H1 (cell line): ENCODE results near the gene HK1. TPM values are rescaled to one million over a fixed set of nuclear protein-coding genes. Genes with fewer than 3 reads are reported as not detected.

Experiments used
- CTCF ChIA-PET: fragments of 300-600 bp; sonication (Branson Sonifier 250); formaldehyde crosslinking; loops from one replicate; lab custom pipeline; 2021; ENCODE audit not compliant: partially characterized antibody; lab: Charles Lee
- POLR2A ChIA-PET: fragments of 300-600 bp; sonication (Branson Sonifier 250); formaldehyde crosslinking; loops from one replicate; lab custom pipeline; 2021; ENCODE audit warnings: inconsistent platforms; ENCODE audit not compliant: partially characterized antibody; lab: Charles Lee
- DNase-seq, 2 experiments: peaks; one replicate each; pipeline versions ENCODE4 v3.0.0 to v3.0.0-alpha.2; 2010 to 2022; ENCODE audit warnings: low spot score in 2 of 2, low read depth in 1 of 2, mixed read lengths in 1 of 2
- FAIRE-seq: peaks from 2 replicates; lab custom pipeline; 2011; peaks lifted over from hg19 to GRCh38; lab: Jason Lieb, UNC
- H2AFZ ChIP-seq: 2 replicates; pipeline ENCODE4 v1.8.1; 2012; ENCODE audit warnings: low read length, inconsistent platforms
- H2AK5ac ChIP-seq: 2 replicates; pipeline ENCODE4 v1.6.1; 2013; ENCODE audit warnings: low read depth, low read length
- H2BK120ac ChIP-seq: replicated peaks from 2 replicates; pipeline ENCODE3; 2013; ENCODE audit warnings: low read depth, low read length, inconsistent platforms
- H2BK12ac ChIP-seq: 2 replicates; pipeline ENCODE4 v1.6.1; 2013; ENCODE audit warnings: low read depth, low read length
- H2BK15ac ChIP-seq: 2 replicates; pipeline ENCODE4 v1.6.1; 2013; ENCODE audit warnings: low read length
- H2BK20ac ChIP-seq: 2 replicates; pipeline ENCODE4 v1.6.1; 2013; ENCODE audit warnings: low read length
- H2BK5ac ChIP-seq: 2 replicates; pipeline ENCODE4 v1.6.1; 2013; ENCODE audit warnings: low read depth, low read length
- H3K14ac ChIP-seq: 2 replicates; pipeline ENCODE4 v1.6.1; 2013; ENCODE audit warnings: inconsistent platforms; ENCODE audit not compliant: insufficient read length
- H3K18ac ChIP-seq: 2 replicates; pipeline ENCODE4 v1.6.1; 2013; ENCODE audit warnings: low read length; ENCODE audit errors: extremely low read depth
- H3K23ac ChIP-seq: 2 replicates; pipeline ENCODE4 v1.6.1; 2013; ENCODE audit warnings: inconsistent platforms; ENCODE audit not compliant: insufficient read length
- H3K23me2 ChIP-seq: 2 replicates; pipeline ENCODE4 v1.6.1; 2013; ENCODE audit warnings: low read depth, low read length
- H3K27ac ChIP-seq: 2 replicates; pipeline ENCODE4 v1.6.1; 2011; ENCODE audit warnings: low read depth, low read length, inconsistent platforms
- H3K27me3 ChIP-seq, 4 experiments: replicated peaks in 1 of 4; 1 replicate in 1 of 4; 2 replicates in 3 of 4; pipeline versions ENCODE4 v1.6.1 to v1.8.1; 2011 to 2013; ENCODE audit warnings: low read length in 3 of 4, mild to moderate bottlenecking in 3 of 4, inconsistent platforms in 2 of 4, mixed read lengths in 2 of 4, moderate library complexity in 1 of 4; ENCODE audit not compliant: control insufficient read depth in 3 of 4, insufficient read depth in 3 of 4; ENCODE audit errors: extremely low read depth in 1 of 4
- H3K36me3 ChIP-seq, 4 experiments: 2 replicates each; pipeline versions ENCODE4 v1.6.1 to v1.8.1; 2011 to 2013; ENCODE audit warnings: mild to moderate bottlenecking in 4 of 4, low read length in 3 of 4, moderate library complexity in 2 of 4, control low read depth in 1 of 4, inconsistent platforms in 1 of 4; ENCODE audit not compliant: insufficient read depth in 4 of 4, control insufficient read depth in 2 of 4
- H3K4ac ChIP-seq: replicated peaks from 2 replicates; pipeline ENCODE3; 2013; ENCODE audit warnings: low read length, low read depth, mixed read lengths, inconsistent platforms; ENCODE audit not compliant: insufficient read length
- H3K4me1 ChIP-seq, 4 experiments: replicated peaks in 1 of 4; 1 replicate in 1 of 4; 2 replicates in 3 of 4; pipeline versions ENCODE4 v1.6.1 to v1.8.1; 2011 to 2013; ENCODE audit warnings: low read length in 3 of 4, inconsistent platforms in 2 of 4, mixed read lengths in 1 of 4; ENCODE audit not compliant: insufficient read depth in 4 of 4, control insufficient read depth in 3 of 4
- H3K4me2 ChIP-seq, 2 experiments: 2 replicates each; pipeline versions ENCODE4 v1.6.1 to v1.8.1; 2011 to 2013; ENCODE audit warnings: low read depth in 2 of 2, low read length in 2 of 2, control low read depth in 1 of 2, inconsistent platforms in 1 of 2, mild to moderate bottlenecking in 1 of 2; ENCODE audit not compliant: insufficient read depth in 1 of 2
- H3K4me3 ChIP-seq, 4 experiments: fragments of 200-600, 300-600 bp in 1 of 4; sonication (generic), shearing (Covaris generic), sonication (Bioruptor Twin) in 1 of 4; 2 replicates each; pipeline versions ENCODE4 v1.5.1 to v1.8.1; 2011 to 2016; ENCODE audit warnings: low read length in 4 of 4, low read depth in 3 of 4, control low read depth in 2 of 4, inconsistent platforms in 2 of 4, mild to moderate bottlenecking in 2 of 4, mixed read lengths in 1 of 4, moderate library complexity in 1 of 4; ENCODE audit not compliant: insufficient read depth in 2 of 4; ENCODE audit errors: extremely low read depth in 1 of 4
- H3K56ac ChIP-seq: replicated peaks from 2 replicates; pipeline ENCODE3; 2013; ENCODE audit warnings: low read depth, mild to moderate bottlenecking, mixed read lengths, low read length, inconsistent platforms; ENCODE audit not compliant: insufficient read length
- H3K79me1 ChIP-seq: 2 replicates; pipeline ENCODE4 v1.6.1; 2013; ENCODE audit warnings: low read depth, low read length, control low read depth
- H3K79me2 ChIP-seq, 2 experiments: 2 replicates each; pipeline versions ENCODE4 v1.6.1 to v1.8.1; 2012 to 2013; ENCODE audit warnings: low read length in 2 of 2, mild to moderate bottlenecking in 2 of 2, inconsistent platforms in 1 of 2; ENCODE audit not compliant: insufficient read depth in 2 of 2, control insufficient read depth in 1 of 2
- H3K9ac ChIP-seq, 4 experiments: replicated peaks in 1 of 4; 1 replicate in 1 of 4; 2 replicates in 3 of 4; pipeline versions ENCODE4 v1.6.1 to v1.8.1; 2011 to 2013; ENCODE audit warnings: low read depth in 3 of 4, low read length in 3 of 4, control low read depth in 2 of 4, mild to moderate bottlenecking in 2 of 4, moderate library complexity in 2 of 4, inconsistent platforms in 1 of 4; ENCODE audit errors: extremely low read depth in 1 of 4
- H3K9me3 ChIP-seq, 2 experiments: 2 replicates each; pipeline versions ENCODE4 v1.6.1 to v1.8.1; 2012 to 2013; ENCODE audit warnings: mild to moderate bottlenecking in 2 of 2, moderate library complexity in 2 of 2, control low read depth in 1 of 2, inconsistent platforms in 1 of 2, low read depth in 1 of 2, low read length in 1 of 2, mixed read lengths in 1 of 2; ENCODE audit not compliant: insufficient read depth in 2 of 2
- H4K20me1 ChIP-seq, 2 experiments: replicated peaks in 1 of 2; 2 replicates each; pipeline versions ENCODE3 to v1.8.1; 2011 to 2013; ENCODE audit warnings: inconsistent platforms in 2 of 2, low read length in 2 of 2, mild to moderate bottlenecking in 1 of 2; ENCODE audit not compliant: insufficient read depth in 2 of 2, control insufficient read depth in 1 of 2
- H4K5ac ChIP-seq: 2 replicates; pipeline ENCODE4 v1.6.1; 2013; ENCODE audit warnings: low read length, low read depth, mixed read lengths, inconsistent platforms; ENCODE audit not compliant: insufficient read length
- H4K8ac ChIP-seq: 2 replicates; pipeline ENCODE4 v1.8.0; 2013; ENCODE audit warnings: mild to moderate bottlenecking, moderate library complexity, low read length, inconsistent platforms; ENCODE audit not compliant: insufficient read depth; ENCODE audit errors: extremely low read depth
- H4K91ac ChIP-seq: replicated peaks from 2 replicates; pipeline ENCODE3; 2013; ENCODE audit warnings: low read length, mixed read lengths, inconsistent platforms; ENCODE audit not compliant: insufficient read length
- GTF2F1 ChIP-seq: IDR thresholded peaks from 2 replicates; pipeline ENCODE4 v1.6.1; 2012; ENCODE audit warnings: low read depth, low read length, improper control_type of control experiment, borderline replicate concordance
- MAFK ChIP-seq: IDR thresholded peaks from 2 replicates; pipeline ENCODE4 v1.6.1; 2012; ENCODE audit warnings: low read depth, mild to moderate bottlenecking, improper control_type of control experiment, low read length
- PHF8 ChIP-seq: fragments of 200-600 bp; sonication (generic); conservative IDR thresholded peaks from 2 replicates; pipeline ENCODE4 v1.7.1; 2012; ENCODE audit warnings: low read depth, mild to moderate bottlenecking, inconsistent platforms, low read length, moderate library complexity
- POLR2AphosphoS5 ChIP-seq: IDR thresholded peaks from 2 replicates; pipeline ENCODE4 v1.6.1; 2011; ENCODE audit warnings: low read depth, low read length
- RBBP5 ChIP-seq: IDR thresholded peaks from 2 replicates; pipeline ENCODE4 v1.7.1; 2012; ENCODE audit warnings: low read depth, mild to moderate bottlenecking, inconsistent platforms, low read length, moderate library complexity, borderline replicate concordance
- SAP30 ChIP-seq: fragments of 300-600 bp; sonication (generic); IDR thresholded peaks from 2 replicates; pipeline ENCODE4 v1.7.1; 2012; ENCODE audit warnings: low read length, moderate library complexity, mild to moderate bottlenecking, inconsistent platforms; ENCODE audit not compliant: insufficient read depth, insufficient replicate concordance
- TBP ChIP-seq: IDR thresholded peaks from 2 replicates; pipeline ENCODE4 v1.6.1; 2011; ENCODE audit warnings: low read depth, low read length, improper control_type of control experiment
- YY1 ChIP-seq: IDR thresholded peaks from 2 replicates; pipeline ENCODE4 v1.6.1; 2011; ENCODE audit warnings: low read depth, mild to moderate bottlenecking, low read length
- WGBS, 2 experiments: shearing (Covaris generic) in 1 of 2; methylation state at CpG; one replicate each; pipeline versions ENCODE4 v1.1.6 to v1.1.7; 2013 to 2015; ENCODE audit warnings: low lambda C conversion rate in 2 of 2, mixed read lengths in 2 of 2, inconsistent platforms in 1 of 2, low coverage in 1 of 2, missing lambda C conversion rate in 1 of 2; ENCODE audit not compliant: insufficient replicate concordance in 2 of 2, insufficient coverage in 1 of 2, insufficient read length in 1 of 2; ENCODE audit errors: extremely low coverage in 1 of 2, missing lambda C conversion rate in 1 of 2; 5-methylcytosine and 5-hydroxymethylcytosine counted together
- polyA plus RNA-seq, 7 experiments: library from polyadenylated mRNA; depleted of rRNA in 3 of 7; stranded (reverse) in 5 of 7; unstranded in 2 of 7; fragments of >200 nt in 5 of 7; fragments of 200-250 nt in 2 of 7; gene quantifications; 1 replicate in 5 of 7; 2 replicates in 1 of 7; 4 replicates in 1 of 7; pipeline versions ENCODE4 v1.2.1 to v1.2.3, GENCODE V29; 2011 to 2013; ENCODE audit warnings: missing spikeins in 2 of 7, mixed read lengths in 2 of 7
- total RNA-seq: library from RNA; stranded (reverse); fragmentation: NEBNext Ultra II Directional; extraction: Animal tissue kit (Norgen Biotek cat#: 25700); gene quantifications from 2 replicates; pipeline ENCODE4 v1.2.1, GENCODE V29; 2021
- TF ChIP-seq, protein P1 (sequence below): IDR thresholded peaks from 2 replicates; pipeline ENCODE4 v1.6.1; 2012; ENCODE audit warnings: low read length, inconsistent platforms
- TF ChIP-seq, protein P2 (sequence below): IDR thresholded peaks from 2 replicates; pipeline ENCODE4 v1.6.1; 2011; ENCODE audit warnings: low read length, improper control_type of control experiment

HK1 gene
- total and polyA plus RNA-seq, 2 of the 8 experiments (the other 6 are each of a cell fraction or from before 2014, with no cell fraction given) = 55.8 to 247 TPM

DNA sequence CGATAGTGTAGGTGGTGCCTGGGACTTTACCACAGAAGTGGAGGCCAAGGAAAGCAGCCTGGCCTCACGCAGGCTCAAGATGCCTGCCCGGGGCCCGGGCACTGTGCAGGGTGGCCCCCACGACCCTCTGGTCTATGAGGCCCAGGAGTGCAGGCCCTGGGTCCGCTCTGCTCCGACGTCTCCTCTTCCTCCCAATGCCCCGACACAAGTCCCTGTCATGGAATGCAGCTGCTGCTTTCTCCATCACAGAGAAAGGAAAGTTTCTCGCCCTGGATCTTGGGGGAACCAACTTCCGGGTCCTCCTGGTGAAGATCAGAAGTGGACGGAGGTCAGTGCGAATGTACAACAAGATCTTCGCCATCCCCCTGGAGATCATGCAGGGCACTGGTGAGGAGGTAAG, 28.3 kb upstream of the HK1 start:
- no peak overlapping the region for H2BK12ac ChIP-seq
- no peak for FAIRE-seq
- no peak overlapping the region for H3K14ac ChIP-seq

More for the DNA sequence above, 28.3 kb upstream of the HK1 start:
- ChIA-PET POLR2A (no interaction called here), CTCF (no interaction called here)
- H3K23me2 ChIP-seq = no peaks in the 10 kb centered on the region
- H2AK5ac ChIP-seq = no peak overlapping the region
- no peak overlapping the region for H2BK15ac ChIP-seq
- 82% methylated on average over 13 of the region's 14 CpGs; no CpG with 5 or more reads in 1 of the 2 experiments for WGBS, 2 experiments
- H4K5ac ChIP-seq = no peak overlapping the region
- TF ChIP-seq, protein P1, sequence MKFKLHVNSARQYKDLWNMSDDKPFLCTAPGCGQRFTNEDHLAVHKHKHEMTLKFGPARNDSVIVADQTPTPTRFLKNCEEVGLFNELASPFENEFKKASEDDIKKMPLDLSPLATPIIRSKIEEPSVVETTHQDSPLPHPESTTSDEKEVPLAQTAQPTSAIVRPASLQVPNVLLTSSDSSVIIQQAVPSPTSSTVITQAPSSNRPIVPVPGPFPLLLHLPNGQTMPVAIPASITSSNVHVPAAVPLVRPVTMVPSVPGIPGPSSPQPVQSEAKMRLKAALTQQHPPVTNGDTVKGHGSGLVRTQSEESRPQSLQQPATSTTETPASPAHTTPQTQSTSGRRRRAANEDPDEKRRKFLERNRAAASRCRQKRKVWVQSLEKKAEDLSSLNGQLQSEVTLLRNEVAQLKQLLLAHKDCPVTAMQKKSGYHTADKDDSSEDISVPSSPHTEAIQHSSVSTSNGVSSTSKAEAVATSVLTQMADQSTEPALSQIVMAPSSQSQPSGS = no peak
- TF ChIP-seq GTF2F1 (no peak), RBBP5 (no peak), PHF8 (no peak), YY1 (no peak), SAP30 (no peak), POLR2AphosphoS5 (no peak), MAFK (no peak), TBP (no peak)
- TF ChIP-seq, protein P2, sequence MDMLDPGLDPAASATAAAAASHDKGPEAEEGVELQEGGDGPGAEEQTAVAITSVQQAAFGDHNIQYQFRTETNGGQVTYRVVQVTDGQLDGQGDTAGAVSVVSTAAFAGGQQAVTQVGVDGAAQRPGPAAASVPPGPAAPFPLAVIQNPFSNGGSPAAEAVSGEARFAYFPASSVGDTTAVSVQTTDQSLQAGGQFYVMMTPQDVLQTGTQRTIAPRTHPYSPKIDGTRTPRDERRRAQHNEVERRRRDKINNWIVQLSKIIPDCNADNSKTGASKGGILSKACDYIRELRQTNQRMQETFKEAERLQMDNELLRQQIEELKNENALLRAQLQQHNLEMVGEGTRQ = no peak
- H3K56ac ChIP-seq = no peak overlapping the region
- H3K79me1 ChIP-seq = no peaks in the 10 kb centered on the region
- H4K8ac ChIP-seq = peak overlapping the region; percentile 58; the same call in 1 of the 2 replicates
- no peak overlapping the region for H3K4me2 ChIP-seq
- H2BK20ac ChIP-seq = no peak overlapping the region
- H3K79me2 ChIP-seq = no peaks in the 10 kb centered on the region
- H3K9me3 ChIP-seq = no peaks in the 10 kb centered on the region
- no peak overlapping the region for H3K4me3 ChIP-seq
- H3K4ac ChIP-seq = no peak overlapping the region
- H4K20me1 ChIP-seq = no peaks in the 10 kb centered on the region
- no peak overlapping the region for H4K91ac ChIP-seq
- H2BK120ac ChIP-seq = no peak overlapping the region
- no peaks in the 10 kb centered on the region for H3K27me3 ChIP-seq
- no peak overlapping the region for H3K18ac ChIP-seq
- H3K4me1 ChIP-seq = no peaks in the 10 kb centered on the region; a peak in 1 of 7 replicates
- 0 out of 2 replicates have a peak overlapping the region, but pooled peaks have one; percentile 55 for H2AFZ ChIP-seq
- no peaks in the 10 kb centered on the region for H3K36me3 ChIP-seq
- no peak overlapping the region for H3K23ac ChIP-seq
- no peak overlapping the region for H3K9ac ChIP-seq
- no peak for DNase-seq
- H2BK5ac ChIP-seq = no peak overlapping the region
- no peak overlapping the region for H3K27ac ChIP-seq
